Measurements from ENCODE around the gene TMEM92.

Gene TMEM92

GRCh38 chr17:50329716-50330115 lies 55.5 kb downstream of the TMEM92 start:
- DNase-seq: no peak

DNA sequence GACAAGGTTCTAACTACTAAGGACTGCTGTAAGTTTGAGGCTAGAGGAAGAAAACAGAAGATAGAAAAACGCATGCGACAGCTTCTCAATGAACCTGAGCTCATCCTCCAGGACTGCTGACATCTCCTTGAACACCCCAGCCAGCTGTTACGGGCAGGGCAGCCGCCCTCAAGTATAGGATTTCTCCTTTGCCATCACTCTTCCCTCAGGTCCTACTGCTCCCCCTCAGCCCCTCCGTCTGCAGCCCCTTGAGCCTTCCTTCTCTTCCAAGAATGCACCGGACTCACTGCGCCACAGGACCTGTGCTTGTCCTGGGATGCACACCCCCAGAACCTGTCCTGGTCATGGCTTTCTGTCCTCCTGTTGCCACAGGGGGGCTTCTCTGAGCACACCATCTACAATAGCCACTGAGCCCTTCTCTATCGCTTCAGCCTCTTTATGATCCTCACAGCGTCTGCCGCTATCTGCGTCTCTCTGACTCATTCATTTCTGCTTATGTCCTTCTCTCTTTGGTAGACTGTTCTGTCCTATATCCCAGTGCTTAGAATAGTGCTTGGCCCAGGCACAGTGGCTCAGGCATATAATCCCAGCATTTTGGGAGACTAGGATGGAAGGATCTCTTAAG lies 56.0 kb downstream of the TMEM92 start:
- no peak for DNase-seq
